Panc1 (cell line): ENCODE data around the gene CPZ. TPM values are rescaled to one million over a fixed set of nuclear protein-coding genes. Genes with fewer than 3 reads are reported as not detected.

Experiments used
- ATAC-seq: fragments of 200-7000 bp; cut with Tn5 transposase; 2 replicates; pipeline ENCODE4 v1.9.1; 2020; ENCODE audit warnings: mild to moderate bottlenecking, moderate library complexity
- BruUV-seq: library from RNA; stranded (reverse); fragments of 400-500 nt; replicated peaks from 2 replicates; lab custom pipeline; 2021; lab: Mats Ljungman, UMichigan
- CTCF ChIA-PET: fragments of 300-600 bp; sonication (Branson Sonifier 250); formaldehyde crosslinking; loops from one replicate; lab custom pipeline; 2022; ENCODE audit warnings: antibody characterized with exemption; lab: Charles Lee
- POLR2A ChIA-PET: fragments of 300-600 bp; sonication (Branson Sonifier 250); formaldehyde crosslinking; loops from one replicate; lab custom pipeline; 2022; ENCODE audit warnings: antibody characterized with exemption; lab: Charles Lee
- DNase-seq: peaks from one replicate; pipeline ENCODE4 v3.0.0-alpha.2; 2010; ENCODE audit warnings: low read depth, low spot score
- H3K27ac ChIP-seq: 2 replicates; pipeline ENCODE4 v1.5.1; 2011; ENCODE audit warnings: mild to moderate bottlenecking, low read length, inconsistent platforms
- H3K27me3 ChIP-seq: fragments of 200-500 bp; sonication (Bioruptor generic); 2 replicates; pipeline ENCODE4 v1.6.0; 2014; ENCODE audit warnings: low read length, inconsistent platforms; ENCODE audit not compliant: control insufficient read depth, insufficient read depth
- H3K36me3 ChIP-seq: fragments of 200-500 bp; sonication (Bioruptor generic); 2 replicates; pipeline ENCODE4 v1.5.1; 2014; ENCODE audit warnings: inconsistent platforms, mild to moderate bottlenecking, low read length, moderate library complexity; ENCODE audit not compliant: control insufficient read depth, insufficient read depth
- H3K4me1 ChIP-seq: 2 replicates; pipeline ENCODE4 v1.5.1; 2011; ENCODE audit warnings: inconsistent platforms, mild to moderate bottlenecking, low read length, moderate library complexity; ENCODE audit not compliant: control insufficient read depth, insufficient read depth
- H3K4me3 ChIP-seq, 2 experiments: 2 replicates each; pipeline ENCODE4 v1.5.1; 2011 to 2012; ENCODE audit warnings: low read depth in 2 of 2, low read length in 2 of 2, mild to moderate bottlenecking in 2 of 2, inconsistent platforms in 1 of 2, moderate library complexity in 1 of 2
- H3K9me3 ChIP-seq: fragments of 200-500 bp; sonication (Bioruptor generic); 2 replicates; pipeline ENCODE4 v1.5.1; 2014; ENCODE audit warnings: low read depth, mild to moderate bottlenecking, inconsistent platforms, low read length, moderate library complexity; ENCODE audit not compliant: control insufficient read depth, insufficient read depth
- POLR2AphosphoS5 ChIP-seq: IDR thresholded peaks from 2 replicates; pipeline ENCODE4 v1.6.1; 2012; ENCODE audit warnings: mild to moderate bottlenecking, low read depth, low read length, moderate library complexity
- SIN3A ChIP-seq: IDR thresholded peaks from 2 replicates; pipeline ENCODE4 v1.6.1; 2012; ENCODE audit warnings: low read depth, mild to moderate bottlenecking, low read length, moderate library complexity, borderline replicate concordance; ENCODE audit not compliant: insufficient read depth
- TCF7L2 ChIP-seq: IDR thresholded peaks from 2 replicates; pipeline ENCODE4 v1.6.1; 2011; ENCODE audit warnings: mild to moderate bottlenecking, low read depth, low read length, inconsistent platforms
- in situ Hi-C: cut with HindIII; loops from 2 replicates; pipeline ENCODE4 v1.10.0; 2016; ENCODE audit warnings: low sequenced_read_pairs, low pct_unique_long_range_greater_than_20kb
- intact Hi-C: fragments of 100-400 bp; cut with micrococcal nuclease; formaldehyde crosslinking; loops from one replicate; pipeline ENCODE4 v1.10.0; 2022; ENCODE audit not compliant: unreplicated experiment
- total RNA-seq: library from RNA; stranded (reverse); gene quantifications from one replicate; pipeline ENCODE4 v1.2.1, GENCODE V29; 2021; ENCODE audit not compliant: unreplicated experiment
- TF ChIP-seq, protein P1 (sequence below), 2 experiments: IDR thresholded peaks; 2 replicates each; pipeline ENCODE4 v1.6.1; 2011 to 2012; ENCODE audit warnings: low read depth in 2 of 2, control low read depth in 1 of 2, low read length in 1 of 2, mild to moderate bottlenecking in 1 of 2, moderate library complexity in 1 of 2; ENCODE audit not compliant: insufficient read depth in 1 of 2
- TF ChIP-seq, protein P2 (sequence below): fragments of 450-650 bp; IDR thresholded peaks from 2 replicates; pipeline ENCODE4 v1.5.1; 2017; ENCODE audit warnings: mild to moderate bottlenecking

The CPZ gene
- total RNA-seq, 1 experiment from 2014 or later, result 0.15 TPM

DNA sequence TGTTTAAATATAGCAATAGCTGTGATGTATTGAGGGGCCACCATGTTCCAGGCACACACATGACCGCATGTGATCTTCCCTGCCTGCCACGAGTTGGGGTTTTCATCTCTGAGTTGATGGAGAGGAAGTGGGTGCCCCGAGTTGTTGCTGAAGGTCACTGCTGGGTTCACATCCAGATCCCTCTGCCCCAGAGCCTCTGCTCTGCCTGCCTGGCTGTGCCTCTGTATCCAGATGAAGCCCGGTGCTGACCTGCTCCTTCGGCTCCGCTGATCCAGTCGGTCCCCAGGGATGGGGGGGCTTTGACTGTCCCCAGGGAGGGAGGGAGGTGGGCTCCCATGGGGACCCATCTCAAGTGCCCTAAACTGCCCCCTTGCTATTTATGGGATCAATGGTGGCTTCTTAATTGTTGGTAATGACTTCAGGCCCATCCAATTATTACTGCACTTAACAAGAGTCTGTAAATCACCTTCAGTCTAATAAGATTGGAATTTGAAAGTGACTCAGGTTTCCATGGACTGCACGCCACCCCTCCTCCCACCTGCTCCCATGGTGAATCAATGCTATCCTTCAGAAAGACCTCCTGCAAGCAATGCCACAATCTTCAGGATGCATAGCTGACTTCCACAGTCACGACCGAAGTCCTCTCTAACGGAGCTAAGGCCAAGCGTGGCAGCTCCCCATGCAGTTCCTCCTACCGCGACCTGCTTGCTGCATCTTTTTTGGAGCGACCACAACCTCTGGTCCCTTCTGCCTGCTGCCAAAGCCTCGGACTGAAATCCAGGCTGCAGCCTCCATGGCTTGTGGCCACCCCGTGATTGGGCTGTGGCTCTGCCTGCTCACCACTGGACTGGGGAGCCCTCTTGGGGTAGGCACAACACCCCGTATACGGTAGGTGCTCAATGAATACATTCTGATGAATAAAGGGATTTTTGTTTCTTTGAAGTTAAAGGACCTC, 73.1 kb downstream of the CPZ start:
- intact Hi-C loops (no loop called here), in situ Hi-C loops (no loop called here)
- H3K27ac ChIP-seq, result no peak overlapping the region
- TF ChIP-seq, protein P1, sequence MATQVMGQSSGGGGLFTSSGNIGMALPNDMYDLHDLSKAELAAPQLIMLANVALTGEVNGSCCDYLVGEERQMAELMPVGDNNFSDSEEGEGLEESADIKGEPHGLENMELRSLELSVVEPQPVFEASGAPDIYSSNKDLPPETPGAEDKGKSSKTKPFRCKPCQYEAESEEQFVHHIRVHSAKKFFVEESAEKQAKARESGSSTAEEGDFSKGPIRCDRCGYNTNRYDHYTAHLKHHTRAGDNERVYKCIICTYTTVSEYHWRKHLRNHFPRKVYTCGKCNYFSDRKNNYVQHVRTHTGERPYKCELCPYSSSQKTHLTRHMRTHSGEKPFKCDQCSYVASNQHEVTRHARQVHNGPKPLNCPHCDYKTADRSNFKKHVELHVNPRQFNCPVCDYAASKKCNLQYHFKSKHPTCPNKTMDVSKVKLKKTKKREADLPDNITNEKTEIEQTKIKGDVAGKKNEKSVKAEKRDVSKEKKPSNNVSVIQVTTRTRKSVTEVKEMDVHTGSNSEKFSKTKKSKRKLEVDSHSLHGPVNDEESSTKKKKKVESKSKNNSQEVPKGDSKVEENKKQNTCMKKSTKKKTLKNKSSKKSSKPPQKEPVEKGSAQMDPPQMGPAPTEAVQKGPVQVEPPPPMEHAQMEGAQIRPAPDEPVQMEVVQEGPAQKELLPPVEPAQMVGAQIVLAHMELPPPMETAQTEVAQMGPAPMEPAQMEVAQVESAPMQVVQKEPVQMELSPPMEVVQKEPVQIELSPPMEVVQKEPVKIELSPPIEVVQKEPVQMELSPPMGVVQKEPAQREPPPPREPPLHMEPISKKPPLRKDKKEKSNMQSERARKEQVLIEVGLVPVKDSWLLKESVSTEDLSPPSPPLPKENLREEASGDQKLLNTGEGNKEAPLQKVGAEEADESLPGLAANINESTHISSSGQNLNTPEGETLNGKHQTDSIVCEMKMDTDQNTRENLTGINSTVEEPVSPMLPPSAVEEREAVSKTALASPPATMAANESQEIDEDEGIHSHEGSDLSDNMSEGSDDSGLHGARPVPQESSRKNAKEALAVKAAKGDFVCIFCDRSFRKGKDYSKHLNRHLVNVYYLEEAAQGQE (IDR thresholded peaks at IDR 0.05; ENCODE audit: insufficient read depth in 1 of 2, low read depth in 2 of 2, low read length in 1 of 2), result no peak
- TF ChIP-seq SIN3A (no peak), POLR2AphosphoS5 (no peak)
- TF ChIP-seq, protein P2, sequence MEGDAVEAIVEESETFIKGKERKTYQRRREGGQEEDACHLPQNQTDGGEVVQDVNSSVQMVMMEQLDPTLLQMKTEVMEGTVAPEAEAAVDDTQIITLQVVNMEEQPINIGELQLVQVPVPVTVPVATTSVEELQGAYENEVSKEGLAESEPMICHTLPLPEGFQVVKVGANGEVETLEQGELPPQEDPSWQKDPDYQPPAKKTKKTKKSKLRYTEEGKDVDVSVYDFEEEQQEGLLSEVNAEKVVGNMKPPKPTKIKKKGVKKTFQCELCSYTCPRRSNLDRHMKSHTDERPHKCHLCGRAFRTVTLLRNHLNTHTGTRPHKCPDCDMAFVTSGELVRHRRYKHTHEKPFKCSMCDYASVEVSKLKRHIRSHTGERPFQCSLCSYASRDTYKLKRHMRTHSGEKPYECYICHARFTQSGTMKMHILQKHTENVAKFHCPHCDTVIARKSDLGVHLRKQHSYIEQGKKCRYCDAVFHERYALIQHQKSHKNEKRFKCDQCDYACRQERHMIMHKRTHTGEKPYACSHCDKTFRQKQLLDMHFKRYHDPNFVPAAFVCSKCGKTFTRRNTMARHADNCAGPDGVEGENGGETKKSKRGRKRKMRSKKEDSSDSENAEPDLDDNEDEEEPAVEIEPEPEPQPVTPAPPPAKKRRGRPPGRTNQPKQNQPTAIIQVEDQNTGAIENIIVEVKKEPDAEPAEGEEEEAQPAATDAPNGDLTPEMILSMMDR, result no peak
- ATAC-seq (no peak), DNase-seq (no peak)
- H3K9me3 ChIP-seq, result no peaks in the 10 kb centered on the region
- ChIA-PET POLR2A (no interaction called here), CTCF (no interaction called here)
- BruUV-seq, result no TSS peak
- H3K27me3 ChIP-seq, result peaks cover 11% of the 10 kb centered on the region
- H3K36me3 ChIP-seq, result no peaks in the 10 kb centered on the region
- H3K4me1 ChIP-seq, result no peaks in the 10 kb centered on the region
- no peak overlapping the region for H3K4me3 ChIP-seq

DNA sequence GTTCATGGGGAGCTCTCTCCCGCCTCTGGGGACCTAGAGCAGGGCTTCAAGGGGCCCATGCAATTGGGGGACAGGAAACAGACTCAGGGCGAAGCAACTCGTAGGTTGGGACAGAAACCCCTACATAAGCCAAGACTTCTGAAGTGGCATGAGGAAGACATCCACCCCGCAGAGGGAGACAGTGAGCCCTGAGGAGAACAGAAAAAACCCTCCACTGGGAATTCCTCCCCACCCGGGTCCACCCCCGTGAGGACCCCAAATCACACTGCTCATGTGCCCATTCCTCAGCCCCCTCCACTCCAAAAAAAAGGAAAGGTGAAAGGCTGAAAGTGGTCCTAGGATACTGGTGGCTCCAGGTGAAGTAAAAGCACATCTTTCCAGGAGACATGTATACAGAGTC, 74.0 kb downstream of the CPZ start:
- DNase-seq (no peak), ATAC-seq (no peak)
- Histone ChIP-seq H3K9me3 (no peaks in the 10 kb centered on the region), H3K27ac (no peak overlapping the region), H3K36me3 (no peaks in the 10 kb centered on the region), H3K27me3 (peaks cover 11% of the 10 kb centered on the region), H3K4me3 (no peak overlapping the region), H3K4me1 (no peaks in the 10 kb centered on the region)
- ChIA-PET POLR2A (no interaction called here), CTCF (no interaction called here)
- TF ChIP-seq POLR2AphosphoS5 (no peak), TCF7L2 (no peak), SIN3A (no peak)
- TF ChIP-seq, protein P1 (IDR thresholded peaks at IDR 0.05; ENCODE audit: insufficient read depth in 1 of 2, low read depth in 2 of 2, low read length in 1 of 2), result no peak
- TF ChIP-seq, protein P2, result no peak
- in situ Hi-C loops (no loop called here), intact Hi-C loops (no loop called here)
- no TSS peak for BruUV-seq
